T-helper 1 cell treated with Interleukin-12 subunit alpha and Interleukin-12 subunit beta and Interleukin-4 antibody, amounts not matched to agents 30 μg/mL and 1 μg/mL, for 36 hours (primary cell): ENCODE data around the gene SEC24A.
A peak's percentile ranks its signal among the peaks of the same experiment; 100 is the strongest.
"Not testable (repeated sequence)": the region's sequence is repeated elsewhere in the genome, so short reads cannot be mapped to it uniquely, and the experiment has no call there.

Experiments
- H3K27ac Mint-ChIP-seq: one replicate; pipeline ENCODE4 v1.8.0; 2021; ENCODE audit warnings: mild to moderate bottlenecking, mixed read lengths
- H3K27me3 Mint-ChIP-seq: one replicate; pipeline ENCODE4 v1.8.0; 2021; ENCODE audit warnings: low read depth, mixed read lengths
- H3K36me3 Mint-ChIP-seq: one replicate; pipeline ENCODE4 v1.8.0; 2021; ENCODE audit warnings: low read depth, mixed read lengths
- H3K4me1 Mint-ChIP-seq: one replicate; pipeline ENCODE4 v1.8.0; 2021; ENCODE audit warnings: low read depth, mixed read lengths
- H3K4me3 Mint-ChIP-seq: one replicate; pipeline ENCODE4 v1.8.0; 2021; ENCODE audit warnings: mild to moderate bottlenecking, moderate library complexity, mixed read lengths
- H3K9me3 Mint-ChIP-seq: one replicate; pipeline ENCODE4 v1.8.0; 2021; ENCODE audit warnings: mixed read lengths

Gene SEC24A

DNA sequence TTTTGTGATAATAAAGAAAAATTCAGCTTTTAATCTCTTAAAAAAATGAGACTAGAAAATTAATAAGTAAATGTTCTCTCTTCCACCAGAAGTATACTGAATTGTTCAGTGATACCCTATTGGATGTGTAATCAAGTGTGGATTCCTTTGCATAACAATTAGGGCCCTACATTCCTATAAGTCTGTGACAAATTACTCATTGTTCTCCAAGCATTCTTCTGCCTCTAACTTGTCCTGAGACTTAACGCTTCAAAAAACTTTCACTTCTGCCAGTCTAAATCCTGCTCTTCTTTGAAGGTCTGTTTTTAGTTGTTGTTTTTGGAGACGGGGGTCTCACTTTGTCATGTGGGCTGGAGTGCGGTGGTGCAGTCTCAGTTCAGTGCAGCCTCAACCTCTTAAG lies 100.8 kb downstream of the SEC24A start:
- Mint-ChIP-seq H3K9me3 (no peaks in the 10 kb centered on the region), H3K27me3 (no peaks in the 10 kb centered on the region), H3K4me1 (no peaks in the 10 kb centered on the region), H3K4me3 (no peak overlapping the region), H3K27ac (no peak overlapping the region), H3K36me3 (peaks cover 5% of the 10 kb centered on the region)

DNA sequence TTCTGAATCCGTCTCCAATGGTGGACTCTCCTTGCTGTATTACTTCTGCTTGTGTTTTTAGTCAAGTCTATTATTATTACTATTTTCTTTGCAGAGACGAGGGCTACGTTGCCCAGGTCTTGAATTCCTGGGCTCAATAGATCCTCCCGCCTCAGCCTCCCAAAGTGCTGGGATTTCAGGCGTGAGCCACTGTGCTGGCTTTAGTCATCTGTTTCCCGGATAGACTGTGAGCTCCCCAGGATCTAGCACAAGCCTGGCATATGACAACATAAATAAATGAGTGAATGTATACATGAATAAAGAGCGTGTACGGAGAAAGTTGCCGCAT lies 109.6 kb downstream of the SEC24A start:
- Mint-ChIP-seq H3K36me3 (peaks cover 8% of the 10 kb centered on the region), H3K4me3 (peak overlapping the region; percentile 99), H3K9me3 (no peaks in the 10 kb centered on the region), H3K4me1 (peaks cover 18% of the 10 kb centered on the region), H3K27ac (peak overlapping the region; percentile 95), H3K27me3 (no peaks in the 10 kb centered on the region)

DNA sequence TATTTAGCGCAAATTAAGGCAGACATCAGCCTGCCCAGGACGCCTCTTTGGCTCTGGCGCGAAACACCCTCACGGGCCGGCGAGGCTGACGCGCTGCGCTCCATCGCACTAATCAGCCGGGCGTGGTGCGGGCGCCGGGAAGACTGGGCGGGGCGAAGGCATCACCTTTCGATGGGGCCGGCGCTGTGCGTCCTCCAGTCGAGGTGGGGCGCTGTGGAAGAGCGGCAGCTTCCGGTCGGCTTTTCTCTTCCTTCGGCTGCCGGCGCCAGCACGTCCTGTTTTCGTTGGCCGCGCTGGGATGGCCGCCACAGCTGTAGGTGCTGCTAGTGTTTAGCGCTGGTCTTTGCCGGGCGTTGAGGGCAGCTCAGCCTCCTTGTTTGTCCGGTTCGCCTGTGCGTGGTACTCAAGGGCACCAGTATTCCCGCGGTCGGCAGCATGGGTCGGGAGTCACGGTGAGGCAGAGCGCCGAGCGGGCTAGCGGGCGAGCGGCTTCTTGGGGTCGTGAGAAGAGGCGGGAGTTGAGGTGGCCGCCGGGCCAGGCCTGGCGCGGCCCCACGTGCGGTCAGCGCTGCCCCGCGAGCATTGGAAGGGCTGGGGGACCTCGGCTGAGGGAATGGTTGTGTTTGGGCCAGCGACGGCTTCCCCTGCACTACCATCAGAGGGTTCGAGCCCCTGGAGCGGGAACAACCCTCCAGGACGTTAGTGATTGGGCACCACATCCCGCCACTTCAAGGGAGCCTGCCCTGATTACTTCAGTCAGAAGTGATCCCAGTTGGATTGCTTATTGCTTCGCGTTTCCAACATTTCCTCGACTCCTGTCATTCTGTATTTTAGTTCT lies 110.1 kb downstream of the SEC24A start, which contains the start of gene DDX46:
DDX46 (plus strand) TSS at position 276 of the 838 bp plus-strand sequence; CDS start at position 436, 160 bp downstream.
- Mint-ChIP-seq H3K36me3 (peaks cover 10% of the 10 kb centered on the region), H3K9me3 (no peaks in the 10 kb centered on the region), H3K4me3 (peak within 1 kb of the TSS; percentile 99), H3K4me1 (peaks cover 21% of the 10 kb centered on the region), H3K27ac (peak within 1 kb of the TSS; percentile 95), H3K27me3 (no peaks in the 10 kb centered on the region)

DNA sequence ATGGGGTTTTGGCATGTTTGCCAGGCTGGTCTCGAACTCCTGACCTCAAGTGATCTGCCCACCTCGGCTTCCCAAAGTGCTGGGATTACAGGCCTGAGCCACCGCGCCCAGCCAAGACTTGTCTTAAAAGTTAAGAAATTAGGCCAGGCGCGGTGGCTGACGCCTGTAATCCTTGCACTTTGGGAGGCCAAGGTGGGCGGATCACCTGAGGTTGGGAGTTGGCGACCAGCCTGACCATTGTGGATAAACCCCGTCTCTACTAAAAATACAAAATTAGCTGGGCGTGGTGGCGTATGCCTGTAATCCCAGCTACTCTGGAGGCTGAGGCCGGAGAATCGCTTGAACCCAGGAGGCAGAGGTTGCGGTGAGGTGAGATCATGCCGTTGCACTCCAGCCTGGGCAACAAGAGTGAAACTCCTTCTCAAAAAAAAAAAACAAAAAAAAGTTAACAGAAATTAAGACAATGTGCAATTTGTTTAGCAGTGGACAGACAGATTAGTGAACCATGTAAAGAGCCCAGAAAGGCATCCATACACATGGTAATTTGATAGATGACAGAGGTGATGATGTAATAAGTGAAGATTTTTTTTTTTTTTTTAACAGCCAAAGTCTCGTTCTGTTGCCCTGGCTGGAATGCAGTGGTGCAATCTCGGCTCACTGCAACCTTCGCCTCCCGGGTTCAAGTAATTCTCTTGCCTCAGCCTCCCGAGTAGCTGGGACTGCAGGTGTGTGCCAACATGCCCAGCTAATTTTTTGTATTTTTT lies 119.1 kb downstream of the SEC24A start:
- not testable (repeated sequence) for H3K4me3 Mint-ChIP-seq, H3K9me3 Mint-ChIP-seq, H3K27ac Mint-ChIP-seq, H3K27me3 Mint-ChIP-seq, H3K4me1 Mint-ChIP-seq
- H3K36me3 Mint-ChIP-seq = peaks cover 28% of the 10 kb centered on the region

DNA sequence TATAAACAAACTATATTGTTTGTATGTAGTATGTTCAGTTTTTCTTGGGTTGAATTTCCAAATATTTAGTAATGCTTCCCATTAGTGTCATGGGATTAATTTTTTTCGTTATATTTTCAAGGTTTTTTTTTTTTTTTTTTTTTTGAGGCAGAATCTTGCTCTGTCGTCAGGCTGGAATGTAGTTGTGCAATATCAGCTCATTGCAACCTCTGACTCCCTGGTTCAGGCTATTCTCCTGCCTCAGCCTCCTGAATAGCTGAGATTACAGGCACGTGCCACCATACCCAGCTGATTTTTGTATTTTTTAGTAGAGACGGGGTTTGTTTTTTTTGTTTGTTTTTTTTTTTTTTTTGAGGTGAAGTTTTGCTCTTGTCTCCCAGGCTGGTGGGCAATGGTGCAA lies 120.6 kb downstream of the SEC24A start:
- Mint-ChIP-seq H3K9me3 (no peaks in the 10 kb centered on the region), H3K4me3 (no peak overlapping the region), H3K27ac (no peak overlapping the region), H3K4me1 (no peaks in the 10 kb centered on the region), H3K27me3 (no peaks in the 10 kb centered on the region), H3K36me3 (peaks cover 32% of the 10 kb centered on the region)

DNA sequence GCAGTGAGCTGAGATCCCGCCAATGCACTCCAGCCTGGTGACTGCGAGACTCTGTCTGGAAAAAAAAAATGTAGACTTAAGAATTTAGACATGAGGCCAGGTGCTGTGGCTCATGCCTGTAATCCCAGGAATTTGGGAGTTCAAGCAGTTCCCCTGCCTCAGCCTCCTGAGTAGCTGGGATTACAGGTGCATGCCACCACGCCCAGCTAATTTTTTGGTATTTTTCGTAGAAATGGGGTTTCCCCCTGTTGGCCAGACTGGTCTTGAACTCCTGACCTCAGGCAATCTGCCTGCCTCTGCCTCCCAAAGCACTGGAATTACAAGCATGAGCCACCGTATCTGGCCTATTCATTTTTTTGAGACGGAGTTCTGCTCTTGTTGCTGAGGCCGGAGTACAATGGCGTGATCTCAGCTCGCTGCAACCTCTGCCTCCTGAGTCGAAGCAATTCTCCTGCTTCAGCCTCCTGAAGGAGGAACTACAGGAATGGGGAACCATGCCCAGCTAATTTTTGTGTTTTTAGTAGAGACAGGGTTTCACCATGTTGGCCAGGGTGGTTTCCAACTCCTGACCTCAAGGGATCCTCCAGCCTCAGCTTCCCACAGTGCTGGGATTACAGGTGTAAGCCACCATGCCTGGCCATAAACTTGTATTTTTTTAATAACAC lies 124.0 kb downstream of the SEC24A start:
- Mint-ChIP-seq H3K27me3 (no peaks in the 10 kb centered on the region), H3K9me3 (no peaks in the 10 kb centered on the region), H3K4me3 (no peak overlapping the region), H3K4me1 (no peaks in the 10 kb centered on the region), H3K36me3 (peaks cover 38% of the 10 kb centered on the region), H3K27ac (no peak overlapping the region)

DNA sequence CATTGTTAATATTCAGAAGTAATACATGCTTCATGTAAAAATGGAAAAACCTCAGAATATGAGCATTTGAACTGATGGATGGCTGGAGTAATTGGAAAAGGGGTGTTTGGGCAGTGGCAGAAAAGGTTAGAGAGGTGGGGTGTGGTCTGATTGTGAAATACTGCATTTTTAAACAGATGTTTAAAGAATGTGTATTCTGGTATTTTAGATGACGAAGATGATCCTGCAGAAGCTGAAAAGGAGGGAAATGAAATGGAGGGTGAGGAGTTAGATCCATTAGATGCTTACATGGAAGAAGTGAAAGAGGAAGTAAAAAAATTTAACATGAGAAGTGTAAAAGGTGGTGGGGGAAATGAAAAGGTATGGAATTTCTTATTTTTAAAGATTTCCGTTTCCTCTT lies 128.8 kb downstream of the SEC24A start:
- Mint-ChIP-seq H3K36me3 (peaks cover 36% of the 10 kb centered on the region), H3K4me1 (no peaks in the 10 kb centered on the region), H3K27ac (no peak overlapping the region), H3K4me3 (no peak overlapping the region), H3K9me3 (no peaks in the 10 kb centered on the region), H3K27me3 (no peaks in the 10 kb centered on the region)
